Ishikawa (cell line): ENCODE data around the gene FASTK.

Experiments used
- CEBPB ChIP-seq: IDR thresholded peaks from 2 replicates; pipeline ENCODE4 v1.6.1; 2012
- CREB1 ChIP-seq: IDR thresholded peaks from 2 replicates; pipeline ENCODE4 v1.6.1; 2012; ENCODE audit warnings: low read depth
- EGR1 ChIP-seq: IDR thresholded peaks from 2 replicates; pipeline ENCODE4 v1.6.1; 2012
- EP300 ChIP-seq: IDR thresholded peaks from 2 replicates; pipeline ENCODE4 v1.6.1; 2012; ENCODE audit warnings: borderline replicate concordance
- FOXM1 ChIP-seq: IDR thresholded peaks from 2 replicates; pipeline ENCODE4 v1.6.1; 2012; ENCODE audit warnings: low read depth, borderline replicate concordance
- NFIC ChIP-seq: IDR thresholded peaks from 2 replicates; pipeline ENCODE4 v1.6.1; 2012
- RAD21 ChIP-seq: IDR thresholded peaks from 2 replicates; pipeline ENCODE4 v1.6.1; 2012; ENCODE audit warnings: low read depth
- TAF1 ChIP-seq: IDR thresholded peaks from 2 replicates; pipeline ENCODE4 v1.6.1; 2012; ENCODE audit warnings: low read depth, mild to moderate bottlenecking
- TCF12 ChIP-seq: IDR thresholded peaks from 2 replicates; pipeline ENCODE4 v1.6.1; 2012; ENCODE audit warnings: low read depth
- TEAD4 ChIP-seq: IDR thresholded peaks from 2 replicates; pipeline ENCODE4 v1.6.1; 2012
- YY1 ChIP-seq: IDR thresholded peaks from 2 replicates; pipeline ENCODE4 v1.6.1; 2012; ENCODE audit warnings: low read depth
- ZBTB7A ChIP-seq: IDR thresholded peaks from 2 replicates; pipeline ENCODE4 v1.6.1; 2012; ENCODE audit warnings: low read depth
- TF ChIP-seq, protein P1 (sequence below): IDR thresholded peaks from 2 replicates; pipeline ENCODE4 v1.6.1; 2012
- TF ChIP-seq, protein P2 (sequence below): IDR thresholded peaks from 2 replicates; pipeline ENCODE4 v1.6.1; 2012
- TF ChIP-seq, protein P3 (sequence below): IDR thresholded peaks from 2 replicates; pipeline ENCODE4 v1.6.1; 2012; ENCODE audit warnings: low read depth, mild to moderate bottlenecking

FASTK gene

DNA sequence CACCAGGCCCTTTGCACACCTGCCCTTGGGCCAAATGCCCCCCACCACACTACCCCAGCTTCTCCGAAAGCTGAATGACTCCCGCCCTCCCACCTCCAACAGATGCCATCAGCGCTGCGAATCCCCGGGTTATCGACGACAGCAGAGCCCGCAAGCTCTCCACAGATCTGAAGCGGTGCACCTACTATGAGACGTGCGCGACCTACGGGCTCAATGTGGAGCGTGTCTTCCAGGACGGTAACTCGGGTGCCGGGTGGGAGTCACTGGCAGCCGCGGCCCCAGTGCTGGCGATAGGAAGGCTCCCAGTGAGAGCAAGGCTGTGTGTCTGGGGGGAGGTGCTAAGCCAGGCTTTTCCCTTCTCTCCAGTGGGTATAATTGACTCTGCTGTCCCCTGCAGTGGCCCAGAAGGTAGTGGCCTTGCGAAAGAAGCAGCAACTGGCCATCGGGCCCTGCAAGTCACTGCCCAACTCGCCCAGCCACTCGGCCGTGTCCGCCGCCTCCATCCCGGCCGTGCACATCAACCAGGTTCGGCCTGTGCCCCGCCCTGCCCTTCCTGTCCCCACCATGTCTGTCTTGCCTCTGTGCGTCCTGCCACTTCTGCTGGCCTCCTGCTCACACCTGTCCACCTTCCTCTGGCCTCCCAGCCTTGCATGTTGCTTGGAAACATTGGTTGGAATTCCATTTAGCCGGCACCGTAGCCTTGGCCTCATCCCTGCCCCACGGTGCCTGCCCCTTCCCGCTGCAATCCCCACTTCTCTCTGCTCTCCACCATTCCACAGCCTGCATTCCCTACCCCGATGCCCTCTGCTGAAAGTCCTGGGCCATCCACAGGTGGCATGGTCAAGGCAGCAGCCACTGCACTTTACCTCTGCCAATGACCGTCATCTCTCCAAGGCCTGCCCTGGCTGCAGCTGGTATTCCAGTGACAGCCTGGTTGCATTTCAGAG lies 37.8 kb upstream of the FASTK start:
- no peak for TF ChIP-seq TCF12
- TF ChIP-seq NFIC: no peak
- TF ChIP-seq, protein P1, sequence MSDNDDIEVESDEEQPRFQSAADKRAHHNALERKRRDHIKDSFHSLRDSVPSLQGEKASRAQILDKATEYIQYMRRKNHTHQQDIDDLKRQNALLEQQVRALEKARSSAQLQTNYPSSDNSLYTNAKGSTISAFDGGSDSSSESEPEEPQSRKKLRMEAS: no peak
- no peak for TF ChIP-seq TAF1
- no peak for TF ChIP-seq TEAD4
- TF ChIP-seq CEBPB: no peak
- TF ChIP-seq FOXM1: no peak
- no peak for TF ChIP-seq EGR1
- no peak for TF ChIP-seq ZBTB7A
- no peak for TF ChIP-seq EP300
- no peak for TF ChIP-seq YY1
- no peak for TF ChIP-seq RAD21
- TF ChIP-seq CREB1: no peak
- TF ChIP-seq, protein P2, sequence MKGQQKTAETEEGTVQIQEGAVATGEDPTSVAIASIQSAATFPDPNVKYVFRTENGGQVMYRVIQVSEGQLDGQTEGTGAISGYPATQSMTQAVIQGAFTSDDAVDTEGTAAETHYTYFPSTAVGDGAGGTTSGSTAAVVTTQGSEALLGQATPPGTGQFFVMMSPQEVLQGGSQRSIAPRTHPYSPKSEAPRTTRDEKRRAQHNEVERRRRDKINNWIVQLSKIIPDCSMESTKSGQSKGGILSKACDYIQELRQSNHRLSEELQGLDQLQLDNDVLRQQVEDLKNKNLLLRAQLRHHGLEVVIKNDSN: no peak
- TF ChIP-seq, protein P3, sequence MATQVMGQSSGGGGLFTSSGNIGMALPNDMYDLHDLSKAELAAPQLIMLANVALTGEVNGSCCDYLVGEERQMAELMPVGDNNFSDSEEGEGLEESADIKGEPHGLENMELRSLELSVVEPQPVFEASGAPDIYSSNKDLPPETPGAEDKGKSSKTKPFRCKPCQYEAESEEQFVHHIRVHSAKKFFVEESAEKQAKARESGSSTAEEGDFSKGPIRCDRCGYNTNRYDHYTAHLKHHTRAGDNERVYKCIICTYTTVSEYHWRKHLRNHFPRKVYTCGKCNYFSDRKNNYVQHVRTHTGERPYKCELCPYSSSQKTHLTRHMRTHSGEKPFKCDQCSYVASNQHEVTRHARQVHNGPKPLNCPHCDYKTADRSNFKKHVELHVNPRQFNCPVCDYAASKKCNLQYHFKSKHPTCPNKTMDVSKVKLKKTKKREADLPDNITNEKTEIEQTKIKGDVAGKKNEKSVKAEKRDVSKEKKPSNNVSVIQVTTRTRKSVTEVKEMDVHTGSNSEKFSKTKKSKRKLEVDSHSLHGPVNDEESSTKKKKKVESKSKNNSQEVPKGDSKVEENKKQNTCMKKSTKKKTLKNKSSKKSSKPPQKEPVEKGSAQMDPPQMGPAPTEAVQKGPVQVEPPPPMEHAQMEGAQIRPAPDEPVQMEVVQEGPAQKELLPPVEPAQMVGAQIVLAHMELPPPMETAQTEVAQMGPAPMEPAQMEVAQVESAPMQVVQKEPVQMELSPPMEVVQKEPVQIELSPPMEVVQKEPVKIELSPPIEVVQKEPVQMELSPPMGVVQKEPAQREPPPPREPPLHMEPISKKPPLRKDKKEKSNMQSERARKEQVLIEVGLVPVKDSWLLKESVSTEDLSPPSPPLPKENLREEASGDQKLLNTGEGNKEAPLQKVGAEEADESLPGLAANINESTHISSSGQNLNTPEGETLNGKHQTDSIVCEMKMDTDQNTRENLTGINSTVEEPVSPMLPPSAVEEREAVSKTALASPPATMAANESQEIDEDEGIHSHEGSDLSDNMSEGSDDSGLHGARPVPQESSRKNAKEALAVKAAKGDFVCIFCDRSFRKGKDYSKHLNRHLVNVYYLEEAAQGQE: no peak

DNA sequence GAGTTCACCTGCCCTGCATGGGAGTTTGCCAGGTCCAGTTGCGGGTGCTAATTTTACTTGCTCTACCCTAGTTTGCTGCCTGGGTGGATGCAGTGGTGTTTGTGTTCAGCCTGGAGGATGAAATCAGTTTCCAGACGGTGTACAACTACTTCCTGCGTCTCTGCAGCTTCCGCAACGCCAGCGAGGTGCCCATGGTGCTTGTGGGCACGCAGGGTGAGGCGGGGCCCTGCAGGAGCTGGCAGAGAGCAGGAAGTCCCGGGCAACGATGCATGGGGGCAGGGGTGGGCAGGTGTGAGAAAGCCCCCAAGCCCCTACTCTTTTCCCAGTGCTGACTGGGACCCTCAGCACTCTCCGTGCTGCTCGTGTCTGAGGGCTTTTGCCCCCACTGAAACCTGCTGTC lies 37.0 kb upstream of the FASTK start:
- TF ChIP-seq NFIC: no peak
- TF ChIP-seq EGR1: no peak
- TF ChIP-seq ZBTB7A: no peak
- TF ChIP-seq TCF12: no peak
- TF ChIP-seq, protein P1: no peak
- no peak for TF ChIP-seq CREB1
- TF ChIP-seq, protein P2: no peak
- no peak for TF ChIP-seq EP300
- TF ChIP-seq YY1: no peak
- TF ChIP-seq TEAD4: no peak
- TF ChIP-seq CEBPB: no peak
- TF ChIP-seq TAF1: no peak
- TF ChIP-seq RAD21: no peak

DNA sequence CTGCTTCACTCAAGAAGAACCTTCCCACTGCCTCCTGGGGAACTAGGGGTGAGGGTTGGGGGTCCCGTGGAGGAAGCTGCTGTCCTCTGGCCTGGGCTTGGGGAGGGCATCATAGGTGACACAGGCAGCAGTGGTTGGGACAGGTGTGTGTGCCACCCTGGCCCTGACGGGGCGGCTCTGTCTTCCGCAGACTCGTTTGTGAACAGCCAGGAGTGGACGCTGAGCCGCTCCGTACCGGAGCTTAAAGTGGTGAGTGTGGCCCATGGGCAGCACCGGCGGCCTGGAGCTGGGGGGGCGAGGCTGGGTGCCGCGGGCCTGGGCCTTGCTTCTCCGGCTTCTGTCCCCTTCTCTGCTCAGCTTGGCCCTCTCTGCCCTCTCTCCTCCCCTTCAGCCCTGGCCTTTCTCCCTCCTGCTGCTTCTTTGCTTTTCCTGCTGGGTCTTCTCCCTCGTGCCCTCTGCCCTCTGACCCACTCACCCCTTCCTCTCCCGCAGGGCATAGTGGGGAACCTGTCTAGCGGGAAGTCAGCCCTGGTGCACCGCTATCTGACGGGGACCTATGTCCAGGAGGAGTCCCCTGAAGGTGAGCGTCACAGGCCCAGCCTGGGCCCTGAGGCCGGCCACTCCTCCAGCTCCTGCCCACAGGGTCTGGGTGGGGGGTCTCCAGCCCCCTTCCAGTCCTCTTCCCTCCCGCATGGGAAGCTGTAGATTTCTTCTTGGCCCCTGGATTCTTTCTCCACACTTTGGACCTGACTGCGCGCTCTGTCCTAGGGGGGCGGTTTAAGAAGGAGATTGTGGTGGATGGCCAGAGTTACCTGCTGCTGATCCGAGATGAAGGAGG lies 36.2 kb upstream of the FASTK start:
- TF ChIP-seq ZBTB7A (no peak), EP300 (no peak), CREB1 (no peak)
- TF ChIP-seq, protein P2: no peak

DNA sequence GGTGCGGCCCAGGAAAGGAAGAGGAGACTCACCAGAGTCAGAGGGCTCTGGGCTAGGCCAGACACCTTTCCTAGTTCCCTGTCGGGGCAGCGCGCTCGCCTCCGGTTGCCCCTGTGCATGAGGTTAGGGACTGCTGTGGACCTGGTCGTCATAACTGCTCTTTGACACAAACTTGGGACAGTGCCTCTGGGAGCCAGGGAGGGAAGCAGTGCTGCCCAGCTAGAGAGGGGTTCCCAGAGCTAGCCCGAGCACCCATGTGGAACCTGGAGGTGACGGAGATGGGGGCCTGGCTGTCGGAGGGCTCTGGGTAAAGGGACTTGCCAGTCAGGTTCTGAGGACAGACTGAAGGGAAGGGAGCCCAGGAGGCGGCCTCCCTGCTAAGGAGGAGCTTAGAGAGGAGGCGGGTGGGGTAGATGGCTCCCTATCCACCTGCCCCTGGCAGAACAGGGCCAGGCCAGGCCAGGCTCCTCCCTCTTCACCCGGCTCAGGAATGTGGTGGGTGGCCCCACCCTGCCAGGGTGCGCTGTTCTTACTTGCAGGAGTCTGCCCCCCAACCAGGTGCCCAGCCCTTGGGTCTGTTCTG lies 35.3 kb upstream of the FASTK start:
- TF ChIP-seq, protein P2: no peak
- TF ChIP-seq, protein P1: peak; percentile 53; the same call in 1 of the 2 replicates
- TF ChIP-seq EGR1 (peak; percentile 43), CEBPB (no peak), FOXM1 (no peak), TAF1 (peak; percentile 89), TEAD4 (peak; percentile 84), ZBTB7A (no peak; the same call in 1 of the 2 replicates), NFIC (no peak; the same call in 1 of the 2 replicates), EP300 (no peak), RAD21 (no peak), CREB1 (no peak), TCF12 (peak; percentile 45; the same call in 1 of the 2 replicates), YY1 (0 out of 2 replicates have a peak, but pooled peaks have one; percentile 39)
- TF ChIP-seq, protein P3: no peak
